AG09319 (cell line): ENCODE measurements around the gene UGDH.
"Not testable (repeated sequence)": the region's sequence is repeated elsewhere in the genome, so short reads cannot be mapped to it uniquely, and the experiment has no call there.

Source experiments
- DNase-seq: peaks from one replicate; pipeline ENCODE4 v3.0.0-alpha.2; 2010; ENCODE audit warnings: low read depth; ENCODE audit errors: extremely low read depth
- TF ChIP-seq, protein P1 (sequence below): IDR thresholded peaks from 2 replicates; pipeline ENCODE4 v1.5.1; 2011; ENCODE audit warnings: low read depth, mild to moderate bottlenecking, inconsistent platforms, low read length, moderate library complexity

The UGDH gene

DNA sequence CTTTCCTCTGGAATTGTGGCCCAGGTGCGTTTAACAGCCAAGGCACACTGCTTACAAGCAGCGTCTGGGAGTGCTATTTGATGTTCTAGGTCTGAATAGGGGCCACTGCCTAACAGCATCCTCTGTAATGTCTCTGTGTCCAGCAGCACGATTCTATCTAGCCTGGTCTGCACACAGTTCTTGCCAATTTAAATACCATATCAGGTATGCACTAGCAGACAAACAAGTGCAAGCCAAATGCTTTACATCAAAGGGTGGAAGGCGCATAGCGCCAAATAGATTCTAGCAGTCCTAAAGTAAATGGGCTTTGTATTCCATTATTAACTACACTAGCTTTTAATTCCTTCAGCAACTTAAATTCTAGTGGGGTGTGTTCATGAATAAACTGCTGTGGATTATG is 15.8 kb upstream of the UGDH start:
- TF ChIP-seq, protein P1, sequence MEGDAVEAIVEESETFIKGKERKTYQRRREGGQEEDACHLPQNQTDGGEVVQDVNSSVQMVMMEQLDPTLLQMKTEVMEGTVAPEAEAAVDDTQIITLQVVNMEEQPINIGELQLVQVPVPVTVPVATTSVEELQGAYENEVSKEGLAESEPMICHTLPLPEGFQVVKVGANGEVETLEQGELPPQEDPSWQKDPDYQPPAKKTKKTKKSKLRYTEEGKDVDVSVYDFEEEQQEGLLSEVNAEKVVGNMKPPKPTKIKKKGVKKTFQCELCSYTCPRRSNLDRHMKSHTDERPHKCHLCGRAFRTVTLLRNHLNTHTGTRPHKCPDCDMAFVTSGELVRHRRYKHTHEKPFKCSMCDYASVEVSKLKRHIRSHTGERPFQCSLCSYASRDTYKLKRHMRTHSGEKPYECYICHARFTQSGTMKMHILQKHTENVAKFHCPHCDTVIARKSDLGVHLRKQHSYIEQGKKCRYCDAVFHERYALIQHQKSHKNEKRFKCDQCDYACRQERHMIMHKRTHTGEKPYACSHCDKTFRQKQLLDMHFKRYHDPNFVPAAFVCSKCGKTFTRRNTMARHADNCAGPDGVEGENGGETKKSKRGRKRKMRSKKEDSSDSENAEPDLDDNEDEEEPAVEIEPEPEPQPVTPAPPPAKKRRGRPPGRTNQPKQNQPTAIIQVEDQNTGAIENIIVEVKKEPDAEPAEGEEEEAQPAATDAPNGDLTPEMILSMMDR, result no peak
- DNase-seq, result no peak

DNA sequence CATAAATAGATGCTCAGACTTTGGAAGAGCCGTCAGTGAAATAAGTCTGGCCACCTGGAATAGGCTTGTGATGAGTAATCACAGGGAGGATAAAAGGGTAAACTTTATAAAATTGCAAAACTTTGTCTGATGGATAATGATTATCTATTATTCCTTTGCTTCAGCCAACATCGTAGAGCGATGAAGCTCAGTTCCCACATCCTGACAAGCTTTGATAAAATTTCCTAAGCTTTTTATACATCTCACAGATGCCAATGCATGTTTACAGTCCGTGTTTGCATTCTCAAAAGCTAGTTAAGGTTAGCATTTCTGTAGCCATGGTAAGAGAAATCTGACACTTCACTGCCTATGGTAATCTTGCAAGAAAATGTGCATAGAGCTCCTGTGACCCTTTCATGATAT is 15.4 kb upstream of the UGDH start:
- TF ChIP-seq, protein P1, result no peak
- DNase-seq, result no peak

DNA sequence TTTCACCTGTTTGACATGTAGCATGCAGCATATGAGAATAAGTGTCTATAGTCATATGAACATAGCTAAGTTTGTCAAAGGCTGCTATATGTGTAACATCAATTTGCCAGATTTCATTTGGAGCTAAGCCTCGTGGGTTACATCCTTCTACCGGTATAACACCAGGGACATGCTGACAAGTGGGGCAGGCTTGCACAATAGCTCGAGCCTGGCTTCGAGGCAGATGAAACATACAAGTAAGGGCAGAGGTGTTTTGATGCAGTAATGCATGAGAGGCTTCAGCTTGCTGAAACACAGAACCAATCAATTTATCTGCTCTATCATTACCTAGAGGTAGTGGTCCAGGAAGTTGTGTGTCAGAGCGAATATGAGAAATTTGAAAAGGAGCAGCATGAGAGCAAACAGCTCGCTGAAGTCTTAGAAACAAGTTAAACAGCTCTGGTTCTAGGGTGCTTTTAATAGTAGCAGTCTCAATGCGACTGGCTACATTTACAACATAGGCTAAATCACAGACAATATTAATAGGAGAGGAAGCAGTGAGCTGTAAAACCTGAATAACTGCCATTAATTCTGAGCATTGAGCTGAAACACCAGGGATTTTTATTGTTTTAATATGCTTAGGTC is 14.9 kb upstream of the UGDH start:
- DNase-seq, result no peak
- TF ChIP-seq, protein P1, result no peak

DNA sequence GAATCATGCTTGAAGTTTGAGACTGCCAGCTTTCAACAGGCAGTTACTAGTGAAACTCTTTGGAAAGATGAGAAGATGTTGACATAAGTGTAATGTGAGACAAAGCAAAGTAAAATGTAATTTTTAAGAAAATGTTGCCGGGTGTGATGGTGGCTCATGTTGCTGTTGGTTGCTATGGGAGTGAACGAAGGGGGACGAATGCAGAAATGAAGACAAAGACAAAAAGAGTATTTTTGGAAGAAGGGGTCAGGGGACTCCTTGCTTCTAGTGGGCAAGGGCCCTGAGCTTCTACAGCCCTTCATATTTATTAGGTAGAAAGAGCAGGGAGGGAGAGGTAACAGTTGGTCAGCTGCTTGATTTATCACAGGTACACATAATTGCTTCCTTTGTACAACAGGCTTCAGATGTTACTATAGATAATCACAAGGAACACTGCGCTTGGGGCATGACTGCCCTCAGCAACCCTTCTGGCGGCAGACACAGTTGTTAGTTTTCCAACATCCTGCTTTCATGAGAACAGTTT is 11.9 kb upstream of the UGDH start:
- TF ChIP-seq, protein P1, result no peak
- no peak for DNase-seq

DNA sequence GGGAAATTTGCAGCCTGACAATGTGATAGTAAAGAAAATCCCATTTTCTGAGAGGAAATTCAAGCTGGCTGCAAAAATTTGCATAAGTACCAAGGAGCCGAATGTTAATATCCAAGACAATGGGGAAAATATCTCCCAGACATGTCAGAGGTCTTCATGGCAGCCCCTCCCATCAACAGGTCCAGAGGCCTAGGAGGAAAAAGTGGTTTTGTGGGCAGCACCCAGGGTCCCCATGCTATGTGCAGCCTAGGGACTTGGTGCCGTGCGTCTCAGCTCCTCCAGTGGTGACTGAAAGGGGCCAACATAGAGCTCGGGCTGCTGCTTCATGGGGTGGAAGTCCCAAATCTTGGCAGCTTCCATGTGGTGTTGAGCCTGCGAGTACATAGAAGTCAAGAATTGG is 6.3 kb upstream of the UGDH start:
- TF ChIP-seq, protein P1, result no peak
- no peak for DNase-seq

DNA sequence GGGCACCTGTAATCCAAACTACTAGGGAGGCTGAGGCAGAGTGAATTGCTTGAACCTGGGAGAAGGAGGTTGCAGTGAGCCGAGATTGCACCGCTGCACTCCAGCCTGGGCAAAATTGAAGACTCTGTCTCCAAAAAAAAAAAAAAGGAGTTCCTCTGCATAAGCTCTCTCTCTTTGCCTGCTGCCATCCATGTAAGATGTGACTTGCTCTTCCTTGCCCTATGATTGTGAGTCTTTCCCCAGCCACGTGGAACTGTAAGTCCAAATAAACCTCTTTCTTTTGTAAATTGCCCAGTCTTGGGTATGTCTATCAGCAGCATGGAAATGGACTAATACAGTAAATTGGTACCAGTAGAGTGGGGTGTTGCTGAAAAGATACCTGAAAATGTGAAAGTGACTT is 5.0 kb upstream of the UGDH start:
- DNase-seq, result not testable (repeated sequence)

DNA sequence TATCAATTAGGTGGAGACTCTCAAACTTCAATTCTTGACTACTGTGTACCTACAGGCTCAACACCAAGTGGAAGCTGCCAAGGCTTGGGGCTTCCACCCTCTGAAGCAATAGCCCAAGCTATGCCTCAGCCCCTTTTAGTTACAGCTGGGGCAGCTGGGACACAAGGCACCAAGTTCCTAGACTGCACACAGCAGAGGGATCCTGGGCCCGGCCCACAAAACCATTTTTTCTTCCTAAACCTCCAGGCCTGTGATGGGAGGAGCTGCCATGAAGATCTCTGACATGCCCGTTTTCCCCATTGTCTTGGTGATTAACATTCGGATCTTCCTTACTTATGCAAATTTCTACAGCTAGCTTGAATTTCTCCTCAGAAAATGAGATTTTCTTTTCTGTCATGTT is 3.4 kb upstream of the UGDH start:
- DNase-seq, result no peak
- TF ChIP-seq, protein P1, result no peak

DNA sequence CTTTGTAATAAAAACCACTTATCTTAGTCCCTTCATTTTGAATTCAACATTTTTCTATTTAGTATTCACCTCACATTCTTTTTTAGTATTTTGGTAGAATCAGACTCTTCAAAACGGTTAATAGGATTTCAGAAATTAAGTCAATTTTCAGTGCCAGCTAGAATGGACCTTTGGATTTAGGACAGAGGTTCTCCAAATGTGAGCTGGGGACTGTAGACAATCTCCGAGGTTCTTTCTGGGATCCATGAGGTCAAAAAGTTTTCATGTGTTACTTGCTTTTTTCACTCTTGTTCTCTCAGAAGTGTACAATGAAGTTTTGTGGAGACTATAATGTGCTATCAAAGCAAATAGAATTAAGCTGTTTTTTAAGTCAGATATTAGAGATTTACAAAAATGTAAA is 2.3 kb upstream of the UGDH start:
- DNase-seq, result no peak
- TF ChIP-seq, protein P1, result no peak
